ENCODE results near the gene MCM3AP.
"Not testable (repeated sequence)": the region's sequence is repeated elsewhere in the genome, so short reads cannot be mapped to it uniquely, and the experiment has no call there.

The MCM3AP gene

GRCh38 chr21:46268371-46268770, 17.0 kb downstream of the MCM3AP start:
- no peak for DNase-seq

- DNase-seq = no peak
Measured at GRCh38 chr21:46266946-46267345, 18.5 kb downstream of the MCM3AP start.

GRCh38 chr21:46265736-46266525, 19.5 kb downstream of the MCM3AP start:
- DNase-seq = no peak

GRCh38 chr21:46264690-46265144, 20.7 kb downstream of the MCM3AP start:
- no peak for DNase-seq

GRCh38 chr21:46264046-46264689, 21.2 kb downstream of the MCM3AP start:
- DNase-seq = no peak

GRCh38 chr21:46256501-46256994, 28.9 kb downstream of the MCM3AP start:
- DNase-seq = no peak

GRCh38 chr21:46255758-46256337, 29.6 kb downstream of the MCM3AP start:
- DNase-seq = no peak

- DNase-seq = no peak
Measured at GRCh38 chr21:46255166-46255565, 30.2 kb downstream of the MCM3AP start.

- DNase-seq = no peak
Measured at GRCh38 chr21:46254208-46254975, 31.0 kb downstream of the MCM3AP start.

GRCh38 chr21:46253610-46254124, 31.7 kb downstream of the MCM3AP start:
- DNase-seq = no peak

GRCh38 chr21:46252840-46253239, 32.6 kb downstream of the MCM3AP start:
- DNase-seq = no peak

GRCh38 chr21:46250146-46250725, 35.2 kb downstream of the MCM3AP start:
- DNase-seq = no peak

- DNase-seq = no peak
Measured at GRCh38 chr21:46248827-46249226, 36.6 kb downstream of the MCM3AP start.

- DNase-seq = no peak
Measured at GRCh38 chr21:46248422-46248782, 37.0 kb downstream of the MCM3AP start.

GRCh38 chr21:46247699-46248421, 37.6 kb downstream of the MCM3AP start:
- DNase-seq = no peak

- DNase-seq = no peak
Measured at GRCh38 chr21:46246345-46246744, 39.1 kb downstream of the MCM3AP start.

- no peak for DNase-seq
Measured at GRCh38 chr21:46245213-46245915, 40.0 kb downstream of the MCM3AP start.

GRCh38 chr21:46244602-46245001, 40.8 kb downstream of the MCM3AP start:
- DNase-seq = no peak

- DNase-seq = no peak
Measured at GRCh38 chr21:46243960-46244361, 41.5 kb downstream of the MCM3AP start.

GRCh38 chr21:46243325-46243724, 42.1 kb downstream of the MCM3AP start:
- DNase-seq = no peak

- DNase-seq = not testable (repeated sequence)
Measured at GRCh38 chr21:46241577-46241976, 43.8 kb downstream of the MCM3AP start.
